ENCODE results near the gene NUP54. TPM values are rescaled to one million over a fixed set of nuclear protein-coding genes. Genes with fewer than 3 reads are reported as not detected.

Gene NUP54
- total and polyA plus RNA-seq, 2 experiments from 2014 or later: 22.0 to 31.6 TPM

GRCh38 chr4:76120199-76120598 lies 28.0 kb downstream of the NUP54 start:
- Histone ChIP-seq H3K27ac (no peak overlapping the region), H3K4me1 (ENCODE audit: low read depth) (no peaks in the 10 kb centered on the region), H3K4me3 (no peak overlapping the region), H3K27me3 (no peaks in the 10 kb centered on the region), H3K9me3 (ENCODE audit: low read depth) (no peaks in the 10 kb centered on the region), H3K36me3 (peaks cover 59% of the 10 kb centered on the region)
- TF ChIP-seq CTCF (IDR thresholded peaks at IDR 0.05; ENCODE audit: low read depth, low read length): no peak
- DNase-seq (ENCODE audit: low read depth in 1 of 2, low spot score in 1 of 2): no peak

- no peak for DNase-seq (ENCODE audit: low read depth in 1 of 2, low spot score in 1 of 2)
Observed at GRCh38 chr4:76117536-76117935, 30.7 kb downstream of the NUP54 start.

GRCh38 chr4:76116821-76117220 lies 31.4 kb downstream of the NUP54 start:
- Histone ChIP-seq H3K4me1 (ENCODE audit: low read depth) (no peaks in the 10 kb centered on the region), H3K27ac (no peak overlapping the region), H3K4me3 (no peak overlapping the region), H3K9me3 (ENCODE audit: low read depth) (no peaks in the 10 kb centered on the region), H3K36me3 (peaks cover 47% of the 10 kb centered on the region), H3K27me3 (no peaks in the 10 kb centered on the region)
- no peak for TF ChIP-seq CTCF (IDR thresholded peaks at IDR 0.05; ENCODE audit: low read depth, low read length)
- no peak for DNase-seq (ENCODE audit: low read depth in 1 of 2, low spot score in 1 of 2)

More at GRCh38 chr4:76117536-76117935, 30.7 kb downstream of the NUP54 start:
- H3K4me1 ChIP-seq (ENCODE audit: low read depth): no peaks in the 10 kb centered on the region
- H3K4me3 ChIP-seq: no peak overlapping the region
- H3K36me3 ChIP-seq: peaks cover 54% of the 10 kb centered on the region
- no peak overlapping the region for H3K27ac ChIP-seq
- H3K27me3 ChIP-seq: no peaks in the 10 kb centered on the region
- no peak for TF ChIP-seq CTCF (IDR thresholded peaks at IDR 0.05; ENCODE audit: low read depth, low read length)
- no peaks in the 10 kb centered on the region for H3K9me3 ChIP-seq (ENCODE audit: low read depth)

- no peaks in the 10 kb centered on the region for H3K36me3 ChIP-seq
- DNase-seq (ENCODE audit: low read depth in 1 of 2, low spot score in 1 of 2): peak in 1 of 2 donors; percentile 48
- H3K9me3 ChIP-seq (ENCODE audit: low read depth): no peaks in the 10 kb centered on the region
- no peak overlapping the region for H3K27ac ChIP-seq
- H3K27me3 ChIP-seq: no peaks in the 10 kb centered on the region
- H3K4me3 ChIP-seq: no peak overlapping the region
- no peaks in the 10 kb centered on the region for H3K4me1 ChIP-seq (ENCODE audit: low read depth)
- no peak for TF ChIP-seq CTCF (IDR thresholded peaks at IDR 0.05; ENCODE audit: low read depth, low read length)
Observed at GRCh38 chr4:76108467-76109181, 39.6 kb downstream of the NUP54 start.

GRCh38 chr4:76106442-76106841 lies 41.8 kb downstream of the NUP54 start:
- Histone ChIP-seq H3K4me3 (no peak overlapping the region), H3K27ac (no peak overlapping the region), H3K4me1 (ENCODE audit: low read depth) (no peaks in the 10 kb centered on the region), H3K36me3 (no peaks in the 10 kb centered on the region), H3K9me3 (ENCODE audit: low read depth) (no peaks in the 10 kb centered on the region), H3K27me3 (no peaks in the 10 kb centered on the region)
- no peak for TF ChIP-seq CTCF (IDR thresholded peaks at IDR 0.05; ENCODE audit: low read depth, low read length)
- no peak for DNase-seq (ENCODE audit: low read depth in 1 of 2, low spot score in 1 of 2)

Data from cardiac muscle cell (in vitro differentiated cells and primary cell).